Ovary (tissue), 9 donors: Measurements from ENCODE around the gene ACAN. TPM values are rescaled to one million over a fixed set of nuclear protein-coding genes. Genes with fewer than 3 reads are reported as not detected.

ENCODE experiments used
- DNase-seq, 5 donors: peaks; one replicate each; pipeline ENCODE4 v3.0.0-alpha.2; 2019 to 2020
- H3K27ac ChIP-seq, 2 donors: fragments of 200-600 bp; one replicate each; pipeline versions ENCODE4 v1.5.1 to v1.8.0; 2019 to 2022
- H3K27me3 ChIP-seq: fragments of 200-600 bp; one replicate; pipeline ENCODE4 v1.8.0; 2022
- H3K36me3 ChIP-seq: fragments of 200-600 bp; sonication (generic); one replicate; pipeline ENCODE4 v1.5.1; 2019
- H3K4me1 ChIP-seq: one replicate; pipeline ENCODE4 v1.8.1; 2013; ENCODE audit warnings: mild to moderate bottlenecking, moderate library complexity; ENCODE audit not compliant: insufficient read depth
- H3K4me3 ChIP-seq: fragments of 200-600 bp; sonication (generic); one replicate; pipeline ENCODE4 v1.5.1; 2017
- H3K9me3 ChIP-seq, 2 donors: fragments of 200-600 bp in 1 of 2; sonication (generic) in 1 of 2; one replicate each; pipeline versions ENCODE4 v1.5.1 to v1.8.1; 2013 to 2019; ENCODE audit warnings: mild to moderate bottlenecking in 1 of 2, moderate library complexity in 1 of 2
- EP300 ChIP-seq: sonication (generic); formaldehyde crosslinking; IDR thresholded peaks from one replicate; pipeline ENCODE4 v1.6.1; 2017; ENCODE audit warnings: antibody characterized with exemption
- POLR2A ChIP-seq: fragments of 450-650 bp; IDR thresholded peaks from one replicate; pipeline ENCODE4 v1.6.1; 2017; ENCODE audit warnings: antibody characterized with exemption, mild to moderate bottlenecking, moderate library complexity
- WGBS, 3 donors: extraction: QIAGEN DNeasy Blood & Tissue Kit in 1 of 3; methylation state at CpG; one replicate each; pipeline versions ENCODE4 v1.1.5 to v1.1.7; 2013 to 2017; 5-methylcytosine and 5-hydroxymethylcytosine counted together
- intact Hi-C, 4 donors: fragments of 100-400 bp; cut with DNase I; formaldehyde crosslinking; loops; one replicate each; pipeline versions ENCODE4 v1.11.0 to v1.15.1; 2022 to 2023
- polyA plus RNA-seq, 2 donors: library from polyadenylated mRNA; stranded (reverse); fragments of 200-250 nt in 1 of 2; fragments of 350-450 nt in 1 of 2; fragmentation: Illumina TruSeq in 1 of 2; extraction: RNeasy Lipid Tissue Mini Kit (QIAGEN cat#74804) in 1 of 2; gene quantifications; one replicate each; pipeline ENCODE4 v1.2.3, GENCODE V29; 2013 to 2014
- total RNA-seq, 7 donors: library from RNA; depleted of rRNA in 2 of 7; stranded (reverse); fragments of >200 nt in 2 of 7; fragmentation: NEBNext Ultra II Directional in 3 of 7; extraction: Animal tissue kit (Norgen Biotek cat#: 25700) in 3 of 7; gene quantifications; one replicate each; pipeline versions ENCODE4 v1.1.0 to v1.2.4, GENCODE V29; 2016 to 2023
- TF ChIP-seq, protein P1 (sequence below), 3 donors: fragments of 450-650 bp in 2 of 3; fragments of 200-600 bp in 1 of 3; IDR thresholded peaks; one replicate each; pipeline versions ENCODE4 v1.5.1 to v1.8.0; 2016 to 2022; ENCODE audit warnings: antibody characterized with exemption in 3 of 3, mild to moderate bottlenecking in 1 of 3
- donor health status: DM: no; HTN: no; CAD: no; lungs with moderate emphysema.
- donor health status: DM: no; HTN: no; CAD: no.
- donor health status: Bipolar disorder and iron deficiency.
- donor health status: DM: yes; HTN: yes; CAD: no.
- donor health status: DM: no; HTN: no; CAD: no.
- donor health status: DM: yes; HTN: yes; CAD: no.

ACAN gene
- total and polyA plus RNA-seq, 9 donors = 0.11 to 5.1 (median 0.54) TPM; not detected in 1

DNA sequence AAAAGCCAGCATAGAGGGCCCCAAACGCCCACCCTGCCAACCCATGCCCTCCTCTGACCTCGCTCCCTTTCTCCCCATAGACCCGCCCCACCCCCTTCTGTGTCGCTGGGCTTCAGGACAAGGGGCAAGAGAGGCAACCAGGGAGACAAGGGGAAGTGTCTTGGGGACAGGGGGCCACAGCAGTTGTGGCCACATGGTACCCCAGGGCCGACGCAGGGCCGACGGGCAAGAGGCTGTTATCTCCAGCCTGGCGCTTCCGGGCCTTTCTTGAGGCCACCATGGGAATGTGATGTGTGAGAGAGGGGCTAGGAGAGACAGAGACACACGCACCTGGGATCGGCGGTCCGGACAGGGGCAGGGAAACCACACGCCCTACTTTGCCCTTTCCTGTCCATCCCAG lies 95.5 kb downstream of the ACAN start:
- no peaks in the 10 kb centered on the region for H3K9me3 ChIP-seq
- H3K36me3 ChIP-seq = no peaks in the 10 kb centered on the region
- peaks cover 9% of the 10 kb centered on the region for H3K4me1 ChIP-seq
- no peak overlapping the region for H3K4me3 ChIP-seq
- DNase-seq = no peak
- intact Hi-C loops = loop anchor here in 3 of 4 donors (5.0 to 10.0 kb wide), 3 partner anchors 271 to 276 kb away; partner anchors contain the start of gene AEN (in 2 of the 3)
- H3K27ac ChIP-seq = no peak overlapping the region
- WGBS, 3 donors = 87 to 90% (median 88%) methylated on average over 14 to 15 of the region's 15 CpGs
- TF ChIP-seq EP300 (no peak), POLR2A (no peak)
- TF ChIP-seq, protein P1, sequence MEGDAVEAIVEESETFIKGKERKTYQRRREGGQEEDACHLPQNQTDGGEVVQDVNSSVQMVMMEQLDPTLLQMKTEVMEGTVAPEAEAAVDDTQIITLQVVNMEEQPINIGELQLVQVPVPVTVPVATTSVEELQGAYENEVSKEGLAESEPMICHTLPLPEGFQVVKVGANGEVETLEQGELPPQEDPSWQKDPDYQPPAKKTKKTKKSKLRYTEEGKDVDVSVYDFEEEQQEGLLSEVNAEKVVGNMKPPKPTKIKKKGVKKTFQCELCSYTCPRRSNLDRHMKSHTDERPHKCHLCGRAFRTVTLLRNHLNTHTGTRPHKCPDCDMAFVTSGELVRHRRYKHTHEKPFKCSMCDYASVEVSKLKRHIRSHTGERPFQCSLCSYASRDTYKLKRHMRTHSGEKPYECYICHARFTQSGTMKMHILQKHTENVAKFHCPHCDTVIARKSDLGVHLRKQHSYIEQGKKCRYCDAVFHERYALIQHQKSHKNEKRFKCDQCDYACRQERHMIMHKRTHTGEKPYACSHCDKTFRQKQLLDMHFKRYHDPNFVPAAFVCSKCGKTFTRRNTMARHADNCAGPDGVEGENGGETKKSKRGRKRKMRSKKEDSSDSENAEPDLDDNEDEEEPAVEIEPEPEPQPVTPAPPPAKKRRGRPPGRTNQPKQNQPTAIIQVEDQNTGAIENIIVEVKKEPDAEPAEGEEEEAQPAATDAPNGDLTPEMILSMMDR (IDR thresholded peaks at IDR 0.05) = no peak
- no peaks in the 10 kb centered on the region for H3K27me3 ChIP-seq

DNA sequence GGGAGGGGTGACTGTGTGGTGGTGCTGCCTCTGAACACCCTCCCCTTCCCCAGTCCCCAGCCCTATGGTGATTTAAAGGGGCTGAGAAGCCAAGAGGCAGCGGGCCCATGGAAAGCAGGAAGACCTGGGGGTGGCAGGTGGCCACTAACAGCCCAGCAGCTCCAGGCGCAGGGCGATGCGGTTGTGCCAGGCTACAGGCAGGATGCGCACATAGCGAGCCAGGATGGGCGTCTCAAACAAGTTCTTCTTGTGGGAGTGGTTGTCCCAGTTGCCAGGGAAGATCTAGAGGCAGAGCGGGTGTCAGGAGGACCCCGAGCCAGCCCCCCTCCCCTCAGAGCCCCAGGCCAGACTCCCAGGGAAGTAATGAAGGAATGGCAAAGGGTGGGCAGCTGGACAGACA lies 96.0 kb downstream of the ACAN start:
- H3K36me3 ChIP-seq = no peaks in the 10 kb centered on the region
- WGBS, 3 donors = 86 to 92% (median 92%) methylated on average over 9 of the region's 9 CpGs
- DNase-seq = no peak
- no peaks in the 10 kb centered on the region for H3K27me3 ChIP-seq
- H3K4me3 ChIP-seq = no peak overlapping the region
- no peak overlapping the region for H3K27ac ChIP-seq
- TF ChIP-seq EP300 (no peak), POLR2A (no peak)
- TF ChIP-seq, protein P1 (IDR thresholded peaks at IDR 0.05) = no peak
- H3K4me1 ChIP-seq = peaks cover 9% of the 10 kb centered on the region
- intact Hi-C loops = loop anchor here in 3 of 4 donors (5.0 to 10.0 kb wide), 3 partner anchors 272 to 277 kb away; partner anchors contain the start of gene AEN (in 2 of the 3)
- H3K9me3 ChIP-seq = no peaks in the 10 kb centered on the region

DNA sequence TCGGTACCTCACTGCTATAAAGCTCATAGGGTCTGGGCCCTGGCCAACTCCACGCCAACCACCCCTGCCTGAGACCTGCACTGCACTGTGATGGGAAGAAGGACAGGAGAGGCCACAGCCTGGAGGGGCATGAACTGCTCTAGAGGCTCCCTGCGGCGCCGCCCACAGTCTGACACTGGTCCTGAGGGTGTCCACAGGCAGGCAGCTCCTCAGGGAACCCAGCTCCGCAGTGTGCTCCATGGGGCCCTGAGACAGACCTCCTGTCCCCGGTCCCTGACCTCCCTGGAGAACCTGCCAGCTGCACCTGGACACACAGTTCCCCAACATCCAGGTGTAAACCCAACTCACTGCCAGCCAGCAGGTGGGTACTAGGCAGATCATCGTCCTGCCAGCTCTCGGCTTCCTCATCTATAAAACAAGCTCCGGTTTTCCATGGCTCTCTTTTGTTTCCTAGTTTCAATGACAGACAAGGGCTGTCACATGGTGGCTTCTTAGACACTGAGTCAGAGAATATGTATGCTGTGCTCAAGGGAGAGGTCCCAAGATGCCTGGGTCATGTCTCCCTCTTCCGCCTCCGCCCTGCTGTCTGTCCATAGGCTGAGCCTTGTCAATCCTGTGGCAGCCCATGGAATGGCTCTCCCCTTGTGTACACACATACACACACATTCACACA lies 97.2 kb downstream of the ACAN start:
- no peak for DNase-seq
- WGBS, 3 donors = 90 to 94% (median 92%) methylated on average over 11 to 12 of the region's 12 CpGs
- Histone ChIP-seq H3K27me3 (no peaks in the 10 kb centered on the region), H3K27ac (no peak overlapping the region), H3K36me3 (no peaks in the 10 kb centered on the region), H3K4me1 (peaks cover 7% of the 10 kb centered on the region), H3K9me3 (no peaks in the 10 kb centered on the region), H3K4me3 (no peak overlapping the region)
- TF ChIP-seq, protein P1 (IDR thresholded peaks at IDR 0.05) = no peak
- TF ChIP-seq EP300 (no peak), POLR2A (no peak)
- intact Hi-C loops = loop anchor here in 3 of 4 donors (5.0 to 10.0 kb wide), 4 partner anchors 102 to 416 kb away; no protein-coding TSS in a partner anchor

DNA sequence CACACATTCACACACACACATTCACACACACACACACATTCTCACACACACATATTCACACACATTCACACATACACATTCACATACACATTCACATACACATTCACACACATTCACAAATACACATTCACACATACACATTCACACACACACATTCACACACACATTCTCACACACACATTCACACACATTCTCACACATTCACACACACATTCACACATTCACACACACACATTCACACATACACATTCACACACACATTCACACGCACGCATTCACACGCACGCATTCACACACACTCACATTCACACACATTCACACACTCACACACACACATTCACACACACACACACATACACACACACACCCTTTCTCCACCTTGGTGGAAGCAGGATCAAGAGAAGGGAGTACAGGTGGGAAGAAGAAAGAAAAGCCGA lies 97.8 kb downstream of the ACAN start:
- 77 to 90% (median 83%) methylated on average over 5 of the region's 5 CpGs for WGBS, 3 donors
- Histone ChIP-seq H3K27me3 (no peaks in the 10 kb centered on the region), H3K9me3 (no peaks in the 10 kb centered on the region), H3K4me1 (peaks cover 7% of the 10 kb centered on the region), H3K36me3 (no peaks in the 10 kb centered on the region), H3K4me3 (no peak overlapping the region), H3K27ac (no peak overlapping the region)
- no peak for TF ChIP-seq EP300
- no peak for TF ChIP-seq POLR2A
- TF ChIP-seq, protein P1 (IDR thresholded peaks at IDR 0.05) = no peak
- intact Hi-C loops = loop anchor here in 3 of 4 donors (5.0 to 10.0 kb wide), 4 partner anchors 101 to 416 kb away; no protein-coding TSS in a partner anchor
- DNase-seq = no peak
